Stimulated activated CD4-positive, alpha-beta T cell treated with anti-CD3 and anti-CD28 coated beads, Interleukin-1b, Interleukin-23, amount 100 ng/mL, for 4 hours (primary cell): ENCODE results near the gene FBXO45.
"Not testable (repeated sequence)": the region's sequence is repeated elsewhere in the genome, so short reads cannot be mapped to it uniquely, and the experiment has no call there.

Experiments
- DNase-seq, 2 donors: peaks; one replicate each; pipeline ENCODE4 v3.0.0-alpha.2; 2020; ENCODE audit warnings: low read depth in 2 of 2

The FBXO45 gene

GRCh38 chr3:196557236-196557635 lies 11.2 kb upstream of the FBXO45 start:
- no peak for DNase-seq

- no peak for DNase-seq
Observed at GRCh38 chr3:196558476-196558875, 10.0 kb upstream of the FBXO45 start.

DNA sequence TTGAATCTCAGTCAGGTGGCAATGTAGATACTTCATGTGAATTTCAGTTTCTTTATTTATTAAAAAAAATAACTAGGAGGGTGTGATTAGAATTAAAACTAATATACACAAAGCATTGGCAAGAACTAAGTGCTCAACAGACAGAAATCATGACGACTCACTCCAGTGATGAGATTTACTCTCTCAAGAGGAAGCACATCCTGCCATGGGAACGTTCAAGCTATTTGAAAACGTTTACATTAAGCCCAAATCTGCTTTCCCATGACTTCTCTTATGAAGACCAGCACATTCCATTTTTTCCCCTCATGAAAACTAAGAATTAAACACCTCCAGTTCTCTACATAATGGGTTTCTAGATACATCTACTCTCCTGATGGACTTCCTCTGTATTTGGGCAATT lies 8.6 kb upstream of the FBXO45 start:
- DNase-seq = no peak

DNA sequence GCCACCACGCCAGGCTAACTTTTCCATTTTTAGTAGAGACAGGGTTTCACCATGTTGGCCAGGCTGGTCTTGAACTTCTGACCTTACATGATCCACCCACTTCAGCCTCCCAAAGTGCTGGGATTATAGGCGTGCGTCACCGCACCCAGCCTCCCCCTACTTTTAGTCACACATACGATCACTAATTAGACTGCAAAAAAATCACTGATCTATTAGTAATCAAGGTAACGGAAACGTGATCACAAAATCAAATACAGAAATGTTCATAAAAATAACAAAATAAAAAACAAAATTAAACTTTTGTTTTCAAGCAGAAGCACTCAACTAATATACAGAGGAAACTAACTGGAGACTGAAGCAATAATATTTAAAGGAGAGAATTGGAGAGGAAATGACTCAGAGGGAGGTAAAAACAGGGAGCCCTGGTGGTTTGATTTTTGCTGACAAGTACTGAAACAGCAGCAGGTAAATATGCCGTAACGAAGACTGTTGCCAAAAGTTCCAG lies 4.7 kb upstream of the FBXO45 start:
- DNase-seq = peak in 1 of 2 donors; percentile 7

DNA sequence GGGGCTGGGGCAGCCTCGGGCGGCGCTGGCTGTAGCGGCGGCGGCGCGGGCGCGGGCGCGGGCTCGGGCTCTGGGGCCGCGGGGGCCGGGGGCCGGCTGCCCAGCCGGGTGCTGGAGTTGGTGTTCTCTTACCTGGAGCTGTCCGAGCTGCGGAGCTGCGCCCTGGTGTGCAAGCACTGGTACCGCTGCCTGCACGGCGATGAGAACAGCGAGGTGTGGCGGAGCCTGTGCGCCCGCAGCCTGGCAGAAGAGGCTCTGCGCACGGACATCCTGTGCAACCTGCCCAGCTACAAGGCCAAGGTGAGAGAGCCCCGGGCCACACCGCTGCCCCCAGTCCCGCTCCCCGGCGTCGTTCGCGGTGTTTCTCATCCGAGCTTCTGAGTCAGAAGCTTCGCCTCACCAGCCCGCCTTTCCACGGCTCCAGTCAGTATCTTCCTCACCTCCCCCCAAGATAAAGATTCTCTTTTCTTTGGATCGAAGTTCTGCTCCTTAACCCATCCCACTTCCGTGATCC lies 600 bp downstream of the FBXO45 start:
- DNase-seq = peak; percentile 11 to 27

- DNase-seq = not testable (repeated sequence)
Observed at GRCh38 chr3:196570332-196570731, 1.9 kb downstream of the FBXO45 start.

DNA sequence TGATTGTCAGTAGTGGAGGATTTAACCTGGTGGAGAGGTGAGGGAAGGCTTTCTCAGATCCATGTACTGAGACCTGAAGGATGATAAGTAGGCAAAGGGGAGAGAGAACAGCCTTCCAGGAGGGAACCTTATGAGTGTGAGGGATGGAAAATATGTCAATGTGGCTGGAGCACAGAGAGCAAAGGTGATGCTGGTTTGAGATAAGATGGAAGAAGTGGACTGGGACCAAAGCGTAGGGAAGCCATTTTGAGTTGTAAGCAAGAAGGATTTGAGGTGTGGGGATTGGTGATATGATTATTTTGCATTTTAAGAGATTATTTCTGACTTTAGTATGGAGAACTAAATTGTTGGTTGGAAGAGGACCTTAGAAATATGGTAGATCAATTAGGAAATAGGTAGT lies 3.9 kb downstream of the FBXO45 start:
- DNase-seq = no peak

DNA sequence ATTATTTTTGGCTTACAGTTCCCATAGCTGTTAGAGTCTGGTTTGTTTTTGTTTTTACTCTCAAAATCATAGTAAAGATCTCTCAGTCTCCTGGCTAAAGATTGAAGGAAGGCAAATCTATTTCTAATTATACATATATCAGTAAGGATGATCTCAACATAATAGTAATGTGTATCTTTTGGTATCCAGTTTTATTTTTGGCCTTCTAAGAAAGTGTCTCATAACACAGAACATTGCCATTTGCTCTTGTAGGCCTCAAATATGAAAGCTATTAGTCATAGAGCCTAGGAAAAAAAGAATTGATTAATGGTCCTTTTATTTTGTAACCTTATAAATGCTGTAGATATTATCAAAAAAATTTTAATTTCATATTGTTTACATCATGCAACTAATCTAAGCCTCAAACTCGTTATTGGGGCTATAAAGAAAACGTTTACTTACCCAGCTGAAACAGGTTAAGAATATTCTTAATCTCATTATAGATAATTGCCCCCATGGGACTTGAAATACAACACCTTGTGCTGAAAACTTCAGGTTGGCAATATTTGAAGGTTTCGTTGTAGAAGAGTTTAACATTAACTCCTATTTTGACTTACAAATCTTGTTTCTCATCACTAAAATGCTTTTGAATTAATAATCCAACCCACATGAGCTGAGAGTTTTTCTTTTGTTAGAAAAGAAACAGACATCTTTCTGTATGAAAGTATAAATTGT lies 16.7 kb downstream of the FBXO45 start:
- no peak for DNase-seq

GRCh38 chr3:196590279-196590678 lies 21.8 kb downstream of the FBXO45 start:
- DNase-seq = no peak

- DNase-seq = no peak
Observed at GRCh38 chr3:196596355-196596754, 27.9 kb downstream of the FBXO45 start.

DNA sequence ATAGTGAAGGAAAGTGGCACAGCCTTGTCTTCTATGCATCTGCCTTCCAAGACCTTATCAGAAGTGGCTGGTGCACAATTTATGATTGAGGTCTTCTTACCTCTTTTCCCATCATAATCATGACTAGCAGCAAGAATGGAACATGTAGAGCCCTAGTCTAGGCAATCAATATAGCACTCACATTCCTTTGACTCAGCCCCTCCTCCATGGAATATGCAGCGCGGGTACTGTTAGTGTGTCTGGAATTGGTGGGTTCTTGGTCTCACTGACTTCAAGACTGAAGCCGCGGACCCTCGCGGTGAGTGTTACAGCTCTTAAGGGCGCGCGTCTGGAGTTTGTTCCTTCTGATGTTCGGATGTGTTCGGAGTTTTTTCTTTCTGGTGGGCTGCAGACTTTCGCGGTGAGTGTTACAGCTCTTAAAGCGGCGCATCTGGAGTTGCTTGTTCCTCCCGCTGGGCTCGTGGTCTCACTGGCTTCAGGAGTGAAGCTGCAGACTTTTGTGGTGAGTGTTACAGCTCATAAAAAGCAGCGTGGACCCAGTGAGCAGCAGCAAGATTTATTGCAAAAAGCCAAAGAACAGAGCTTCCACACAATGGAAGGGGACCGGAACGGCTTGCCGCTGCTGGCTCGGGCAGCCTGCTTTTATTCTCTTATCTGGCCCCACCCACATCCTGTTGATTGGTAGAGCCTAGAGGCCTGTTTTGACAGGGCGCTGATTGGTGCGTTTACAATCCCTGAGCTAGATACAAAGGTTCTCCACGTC lies 29.7 kb downstream of the FBXO45 start:
- not testable (repeated sequence) for DNase-seq

DNA sequence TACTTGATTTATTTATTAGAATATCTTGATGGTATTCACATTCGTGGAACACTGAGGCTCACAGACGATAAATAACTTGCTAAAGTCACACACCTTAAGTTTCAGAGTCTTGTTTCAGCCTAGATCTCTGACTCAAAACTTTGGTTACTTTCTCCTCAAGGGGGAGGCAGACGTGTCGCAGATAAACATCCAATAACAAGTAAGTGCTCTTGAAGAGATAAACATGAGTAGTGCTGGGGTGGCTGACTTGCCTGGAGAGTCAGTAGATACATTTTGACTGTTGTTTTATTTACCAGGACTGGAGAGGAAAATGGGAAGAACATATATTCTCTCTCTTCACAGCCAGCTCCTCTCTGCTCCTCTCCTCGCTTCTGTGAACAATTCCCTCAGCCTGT lies 31.3 kb downstream of the FBXO45 start:
- no peak for DNase-seq

DNA sequence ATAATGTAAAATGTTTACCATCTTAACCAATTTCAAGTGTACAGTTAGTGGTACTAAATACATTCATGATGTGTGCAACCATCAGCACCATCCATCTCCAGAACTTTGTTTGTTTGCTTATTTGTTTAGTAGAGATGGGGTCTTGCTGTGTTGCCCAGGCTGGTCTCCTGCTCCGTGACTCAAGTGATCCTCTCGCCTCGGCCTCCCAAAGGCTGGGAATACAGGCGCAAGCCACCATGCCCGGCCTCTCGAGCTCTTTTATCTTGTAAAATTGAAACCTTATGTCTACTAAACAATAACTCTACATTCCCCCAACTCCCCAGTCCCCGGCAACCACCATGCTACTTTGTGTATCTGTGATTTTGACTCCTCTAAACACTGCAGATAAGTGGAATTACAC lies 31.9 kb downstream of the FBXO45 start:
- no peak for DNase-seq

GRCh38 chr3:196602673-196603072 lies 34.2 kb downstream of the FBXO45 start:
- no peak for DNase-seq

- DNase-seq = no peak
Observed at GRCh38 chr3:196603683-196604082, 35.2 kb downstream of the FBXO45 start.

DNA sequence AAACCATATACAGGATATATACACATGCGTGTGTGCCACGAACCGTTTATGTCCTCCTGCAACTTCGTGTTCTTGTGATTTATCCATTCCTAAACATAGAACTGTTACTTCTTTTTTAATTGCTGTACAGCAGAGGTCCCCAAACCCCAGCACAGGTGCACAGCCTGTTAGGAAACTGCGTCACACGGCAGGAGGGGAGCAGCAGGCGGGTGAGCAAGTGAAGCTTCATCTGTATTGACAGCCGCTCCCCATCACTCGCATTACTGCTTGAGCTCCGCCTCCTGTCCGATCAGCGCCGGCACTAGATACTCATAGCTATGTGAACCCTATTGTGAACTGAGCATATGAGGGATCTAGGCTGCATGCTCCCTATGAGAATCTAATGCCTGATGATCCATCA lies 36.1 kb downstream of the FBXO45 start:
- DNase-seq = peak; percentile 26 to 41

- DNase-seq = no peak
Observed at GRCh38 chr3:196608693-196609092, 40.2 kb downstream of the FBXO45 start.

GRCh38 chr3:196609343-196609775 lies 40.9 kb downstream of the FBXO45 start:
- DNase-seq = peak; percentile 95 to 97

- no peak for DNase-seq
Observed at GRCh38 chr3:196609805-196610515, 41.5 kb downstream of the FBXO45 start.

DNA sequence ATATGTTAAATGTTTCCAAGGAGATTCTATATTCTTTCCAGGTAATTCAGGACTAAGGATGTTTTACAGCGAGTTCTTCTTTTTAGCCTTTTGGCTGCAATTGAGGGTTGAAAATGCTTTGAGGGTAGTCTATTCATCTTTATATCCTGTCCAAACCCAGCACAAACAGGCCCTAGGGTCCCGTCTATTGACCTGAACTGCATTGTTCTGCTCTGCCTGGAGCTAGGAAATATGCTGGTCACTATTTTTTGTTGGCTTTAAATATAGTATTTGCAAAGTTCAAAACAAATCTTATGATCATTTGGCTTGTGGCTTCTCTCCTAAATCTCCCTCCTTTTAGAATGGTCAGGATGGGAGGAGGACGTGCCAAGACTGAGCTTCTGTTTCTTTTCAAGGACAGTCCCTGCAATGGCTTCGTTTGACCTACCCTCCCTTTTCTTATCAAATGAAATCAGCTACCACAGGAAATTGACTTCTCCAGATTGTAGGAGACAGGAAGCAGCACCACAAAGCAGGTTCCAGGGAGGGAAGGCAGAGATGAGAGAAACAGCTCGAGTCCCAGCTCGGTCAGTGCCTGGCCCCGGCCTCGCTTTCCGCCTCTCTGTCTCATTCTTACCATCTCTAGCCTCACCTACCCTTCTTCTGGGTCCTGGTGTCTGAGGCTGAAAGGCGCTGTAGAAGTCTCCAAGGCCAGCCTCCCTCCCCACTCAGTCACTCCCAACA lies 43.5 kb downstream of the FBXO45 start:
- DNase-seq = no peak

GRCh38 chr3:196615234-196615633 lies 46.8 kb downstream of the FBXO45 start:
- DNase-seq = not testable (repeated sequence)

DNA sequence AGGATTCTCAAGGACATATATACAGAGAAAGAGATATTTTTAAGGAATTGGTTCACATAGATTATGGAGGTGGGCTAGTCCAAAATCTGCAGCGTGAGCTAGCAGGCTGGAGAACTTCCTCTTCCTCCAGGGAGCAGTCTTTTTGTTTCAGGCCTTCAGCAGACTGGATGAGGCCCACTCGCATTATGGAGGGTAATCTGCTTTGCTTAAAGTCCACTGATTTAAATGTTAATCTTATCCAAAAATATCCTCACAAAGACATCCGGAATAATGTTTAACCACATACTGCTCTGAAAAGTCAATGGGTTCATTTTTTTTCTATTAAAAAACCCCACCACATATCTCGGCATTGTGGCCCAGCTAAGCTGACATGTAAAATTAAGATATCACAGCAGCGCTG lies 48.8 kb downstream of the FBXO45 start:
- DNase-seq = no peak
